Neural crest cell (in vitro differentiated cells): Measurements from ENCODE around the gene SSBP3. TPM values are rescaled to one million over a fixed set of nuclear protein-coding genes. Genes with fewer than 3 reads are reported as not detected.
A peak's percentile ranks its signal among the peaks of the same experiment; 100 is the strongest.
"Not testable (repeated sequence)": the region's sequence is repeated elsewhere in the genome, so short reads cannot be mapped to it uniquely, and the experiment has no call there.

Experiments
- DNase-seq: peaks from one replicate; pipeline ENCODE4 v3.0.0; 2021; ENCODE audit warnings: low read depth, mixed read lengths, low spot score
- H3K27ac Mint-ChIP-seq: one replicate; pipeline ENCODE4 v1.8.0; 2021; ENCODE audit warnings: mild to moderate bottlenecking, mixed read lengths; ENCODE audit not compliant: unreplicated experiment
- H3K27me3 Mint-ChIP-seq: 2 replicates; pipeline ENCODE4 v1.8.0; 2021; ENCODE audit warnings: low read depth, mild to moderate bottlenecking, mixed read lengths
- H3K36me3 Mint-ChIP-seq: 2 replicates; pipeline ENCODE4 v1.8.0; 2021; ENCODE audit warnings: low read depth, mild to moderate bottlenecking, mixed read lengths
- H3K4me1 Mint-ChIP-seq: 2 replicates; pipeline ENCODE4 v1.8.0; 2021; ENCODE audit warnings: mixed read lengths
- H3K4me3 Mint-ChIP-seq: one replicate; pipeline ENCODE4 v1.8.0; 2021; ENCODE audit warnings: mild to moderate bottlenecking, mixed read lengths
- H3K9me3 Mint-ChIP-seq: 2 replicates; pipeline ENCODE4 v1.8.0; 2021; ENCODE audit warnings: mixed read lengths
- CTCF ChIP-seq: fragments of 200-600 bp; sonication (generic); conservative IDR thresholded peaks from 2 replicates; pipeline ENCODE4 v1.5.0; 2021; ENCODE audit warnings: antibody characterized with exemption, mild to moderate bottlenecking
- long read RNA-seq: library from polyadenylated mRNA; unstranded; transcript quantifications from one replicate; pipeline ENCODE4 v2.0.0, GENCODE V29; 2020
- total RNA-seq: library from RNA; stranded (reverse); gene quantifications from 2 replicates; pipeline ENCODE4 v1.2.1, GENCODE V29; 2021

The SSBP3 gene
- total RNA-seq: 94.3 and 99.0 TPM in 2 replicates
- long read RNA-seq, partial matches to known transcripts: 0 of 6 reads
- long read RNA-seq, other reads (novel, unspliced or antisense): 6 of 6 reads

- DNase-seq: peak; percentile 91
- Mint-ChIP-seq H3K4me3 (peak within 1 kb of the TSS; percentile 99), H3K9me3 (no peaks in the 10 kb centered on the region), H3K36me3 (peaks cover 16% of the 10 kb centered on the region), H3K4me1 (peaks cover 66% of the 10 kb centered on the region), H3K27me3 (no peaks in the 10 kb centered on the region), H3K27ac (peak within 1 kb of the TSS; percentile 54)
- TF ChIP-seq CTCF: peak; percentile 35
Observed at GRCh38 chr1:54406339-54407153, at the start of gene SSBP3. TSS of gene SSBP3 (minus strand) at chr1:54406394.

GRCh38 chr1:54453509-54453908 lies 47.3 kb upstream of the SSBP3 start:
- Mint-ChIP-seq H3K27ac (no peak overlapping the region), H3K36me3 (peaks cover 10% of the 10 kb centered on the region)

GRCh38 chr1:54453022-54453421 lies 46.8 kb upstream of the SSBP3 start:
- Mint-ChIP-seq H3K4me1 (peaks cover 7% of the 10 kb centered on the region), H3K27ac (no peak overlapping the region), H3K4me3 (no peak overlapping the region), H3K9me3 (peaks cover 6% of the 10 kb centered on the region), H3K36me3 (peaks cover 10% of the 10 kb centered on the region), H3K27me3 (no peaks in the 10 kb centered on the region)
- no peak for TF ChIP-seq CTCF
- no peak for DNase-seq

More at GRCh38 chr1:54453509-54453908, 47.3 kb upstream of the SSBP3 start:
- H3K9me3 Mint-ChIP-seq: peaks cover 6% of the 10 kb centered on the region
- DNase-seq: no peak
- no peak overlapping the region for H3K4me3 Mint-ChIP-seq
- no peaks in the 10 kb centered on the region for H3K27me3 Mint-ChIP-seq
- no peak for TF ChIP-seq CTCF
- peaks cover 7% of the 10 kb centered on the region for H3K4me1 Mint-ChIP-seq

GRCh38 chr1:54449431-54449830 lies 43.2 kb upstream of the SSBP3 start:
- peaks cover 11% of the 10 kb centered on the region for H3K9me3 Mint-ChIP-seq
- not testable (repeated sequence) for DNase-seq, H3K4me1 Mint-ChIP-seq, H3K27me3 Mint-ChIP-seq, H3K27ac Mint-ChIP-seq, H3K4me3 Mint-ChIP-seq
- H3K36me3 Mint-ChIP-seq: peaks cover 13% of the 10 kb centered on the region

- H3K9me3 Mint-ChIP-seq: peaks cover 11% of the 10 kb centered on the region
- H3K27me3 Mint-ChIP-seq, H3K4me1 Mint-ChIP-seq, DNase-seq, H3K27ac Mint-ChIP-seq, H3K4me3 Mint-ChIP-seq: not testable (repeated sequence)
- peaks cover 13% of the 10 kb centered on the region for H3K36me3 Mint-ChIP-seq
Observed at GRCh38 chr1:54448801-54449200, 42.6 kb upstream of the SSBP3 start.

- H3K27me3 Mint-ChIP-seq, H3K27ac Mint-ChIP-seq, DNase-seq, H3K4me1 Mint-ChIP-seq, H3K4me3 Mint-ChIP-seq: not testable (repeated sequence)
- peaks cover 13% of the 10 kb centered on the region for H3K36me3 Mint-ChIP-seq
- H3K9me3 Mint-ChIP-seq: peaks cover 11% of the 10 kb centered on the region
Observed at GRCh38 chr1:54447081-54447480, 40.9 kb upstream of the SSBP3 start.

GRCh38 chr1:54442185-54442584 lies 36.0 kb upstream of the SSBP3 start:
- Mint-ChIP-seq H3K27me3 (peaks cover 3% of the 10 kb centered on the region), H3K9me3 (no peaks in the 10 kb centered on the region), H3K4me3 (no peak overlapping the region), H3K36me3 (no peaks in the 10 kb centered on the region), H3K4me1 (no peaks in the 10 kb centered on the region), H3K27ac (no peak overlapping the region)
- DNase-seq: no peak
- TF ChIP-seq CTCF: no peak
